ENCODE results near the gene SMPDL3A.

The SMPDL3A gene

DNA sequence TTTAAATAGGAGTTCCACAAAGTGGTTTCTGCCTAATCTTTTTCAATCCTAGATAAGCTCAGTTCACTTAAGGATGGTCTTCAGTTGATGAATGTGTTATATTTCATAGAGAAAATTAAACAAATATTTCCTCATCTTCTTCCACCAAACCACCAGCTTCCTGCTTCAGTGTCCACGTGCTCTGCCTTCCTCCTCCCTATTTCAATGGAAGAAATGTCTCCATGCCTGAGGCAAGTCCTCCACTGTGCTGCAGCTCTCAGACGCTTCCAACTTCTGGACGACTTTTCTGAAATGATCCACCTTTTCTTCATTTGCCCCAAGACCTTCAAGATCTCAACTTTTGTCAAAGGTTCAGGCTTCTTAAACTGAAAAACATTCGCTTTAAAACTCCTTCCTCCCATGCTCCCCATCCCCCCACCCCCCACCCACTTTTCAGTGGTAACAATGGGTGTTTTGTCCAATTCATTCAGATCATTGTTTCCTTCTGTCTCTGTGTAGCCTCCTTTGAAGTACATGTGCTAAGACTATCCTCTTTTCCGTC is 34.8 kb upstream of the SMPDL3A start:
- TF ChIP-seq CTCF (IDR thresholded peaks at IDR 0.05; ENCODE audit: low read depth, low read length) = no peak
- H3K4me3 ChIP-seq (ENCODE audit: low read depth, low read length) = no peak overlapping the region
- in situ Hi-C loops (cut with HindIII; ENCODE audit: low sequenced_read_pairs) = no loop called here
- DNase-seq (ENCODE audit: low read depth, low spot score) = no peak

- DNase-seq (ENCODE audit: low read depth, low spot score) = no peak
- in situ Hi-C loops (cut with HindIII; ENCODE audit: low sequenced_read_pairs) = no loop called here
- H3K4me3 ChIP-seq (ENCODE audit: low read depth, low read length) = no peak overlapping the region
- no peak for TF ChIP-seq CTCF (IDR thresholded peaks at IDR 0.05; ENCODE audit: low read depth, low read length)
These were observed 33.2 kb upstream of the SMPDL3A start for GRCh38 chr6:122755901-122756300.

- H3K4me3 ChIP-seq (ENCODE audit: low read depth, low read length) = no peak overlapping the region
- DNase-seq (ENCODE audit: low read depth, low spot score) = no peak
- TF ChIP-seq CTCF (IDR thresholded peaks at IDR 0.05; ENCODE audit: low read depth, low read length) = no peak
- in situ Hi-C loops (cut with HindIII; ENCODE audit: low sequenced_read_pairs) = no loop called here
These were observed 30.1 kb upstream of the SMPDL3A start for GRCh38 chr6:122758927-122759334.

DNA sequence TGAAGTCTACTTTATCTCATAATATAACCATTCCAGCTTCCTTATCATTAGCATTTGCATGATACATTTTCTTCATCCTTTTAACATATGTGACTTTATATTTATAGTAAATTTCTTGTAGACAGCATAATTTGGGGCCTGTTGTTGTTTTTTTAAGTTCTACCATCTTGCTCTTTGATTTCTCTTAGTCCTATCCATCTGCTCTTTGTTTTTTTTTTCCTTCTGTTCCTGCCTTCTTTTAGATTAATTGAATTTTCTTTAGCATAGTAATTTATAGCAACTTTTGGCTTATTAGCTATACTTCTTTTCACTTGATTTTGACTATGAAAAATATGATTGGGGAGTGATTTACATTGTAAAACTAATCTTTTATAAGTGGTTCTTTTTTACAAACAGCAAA is 28.7 kb upstream of the SMPDL3A start:
- H3K4me3 ChIP-seq (ENCODE audit: low read depth, low read length) = no peak overlapping the region
- no peak for DNase-seq (ENCODE audit: low read depth, low spot score)
- in situ Hi-C loops (cut with HindIII; ENCODE audit: low sequenced_read_pairs) = no loop called here
- no peak for TF ChIP-seq CTCF (IDR thresholded peaks at IDR 0.05; ENCODE audit: low read depth, low read length)

- no peak for DNase-seq (ENCODE audit: low read depth, low spot score)
- in situ Hi-C loops (cut with HindIII; ENCODE audit: low sequenced_read_pairs) = no loop called here
- H3K4me3 ChIP-seq (ENCODE audit: low read depth, low read length) = no peak overlapping the region
- no peak for TF ChIP-seq CTCF (IDR thresholded peaks at IDR 0.05; ENCODE audit: low read depth, low read length)
These were observed 22.8 kb upstream of the SMPDL3A start for GRCh38 chr6:122766256-122766655.

DNA sequence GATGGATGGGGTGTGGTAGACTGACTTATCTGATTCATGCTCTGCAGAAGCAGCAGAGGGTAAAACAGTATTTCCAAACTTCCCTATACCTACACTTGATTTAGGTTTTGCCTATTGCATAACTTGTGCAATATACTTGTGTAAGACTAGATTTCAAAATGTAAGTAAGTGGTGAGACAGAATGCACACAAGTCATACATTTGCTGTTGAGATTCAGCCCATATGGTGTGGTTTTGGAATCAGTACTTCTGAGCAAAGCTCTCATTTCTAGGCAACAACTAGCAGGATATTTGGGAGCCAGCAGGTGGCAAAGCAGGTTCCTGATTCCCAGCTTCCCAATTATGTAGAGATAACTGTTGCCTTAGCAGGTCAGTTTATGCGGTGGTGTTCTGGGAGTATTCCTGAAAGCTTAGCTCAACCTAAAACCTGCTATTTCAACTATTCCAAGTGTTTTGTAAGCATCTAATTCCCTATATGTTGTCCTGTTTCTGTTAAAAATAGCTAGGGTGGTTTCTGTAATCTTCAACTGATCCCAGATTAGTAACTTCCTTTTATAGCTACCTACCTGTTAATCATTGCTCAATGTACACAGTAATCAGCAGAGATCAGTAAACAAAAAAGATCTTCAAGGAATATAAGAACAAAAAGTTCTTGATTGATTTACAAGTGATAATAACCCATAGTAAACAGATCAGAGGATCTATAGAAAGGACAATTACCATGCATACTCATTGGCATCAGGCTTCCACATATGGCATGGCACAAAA is 18.0 kb upstream of the SMPDL3A start:
- in situ Hi-C loops (cut with HindIII; ENCODE audit: low sequenced_read_pairs) = no loop called here
- no peak overlapping the region for H3K4me3 ChIP-seq (ENCODE audit: low read depth, low read length)
- no peak for TF ChIP-seq CTCF (IDR thresholded peaks at IDR 0.05; ENCODE audit: low read depth, low read length)
- no peak for DNase-seq (ENCODE audit: low read depth, low spot score)

Measured in astrocyte of the spinal cord (primary cell).